ENCODE results near the gene TCF7L1.
"Not testable (repeated sequence)": the region's sequence is repeated elsewhere in the genome, so short reads cannot be mapped to it uniquely, and the experiment has no call there.

The TCF7L1 gene, protein sequence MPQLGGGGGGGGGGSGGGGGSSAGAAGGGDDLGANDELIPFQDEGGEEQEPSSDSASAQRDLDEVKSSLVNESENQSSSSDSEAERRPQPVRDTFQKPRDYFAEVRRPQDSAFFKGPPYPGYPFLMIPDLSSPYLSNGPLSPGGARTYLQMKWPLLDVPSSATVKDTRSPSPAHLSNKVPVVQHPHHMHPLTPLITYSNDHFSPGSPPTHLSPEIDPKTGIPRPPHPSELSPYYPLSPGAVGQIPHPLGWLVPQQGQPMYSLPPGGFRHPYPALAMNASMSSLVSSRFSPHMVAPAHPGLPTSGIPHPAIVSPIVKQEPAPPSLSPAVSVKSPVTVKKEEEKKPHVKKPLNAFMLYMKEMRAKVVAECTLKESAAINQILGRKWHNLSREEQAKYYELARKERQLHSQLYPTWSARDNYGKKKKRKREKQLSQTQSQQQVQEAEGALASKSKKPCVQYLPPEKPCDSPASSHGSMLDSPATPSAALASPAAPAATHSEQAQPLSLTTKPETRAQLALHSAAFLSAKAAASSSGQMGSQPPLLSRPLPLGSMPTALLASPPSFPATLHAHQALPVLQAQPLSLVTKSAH

DNA sequence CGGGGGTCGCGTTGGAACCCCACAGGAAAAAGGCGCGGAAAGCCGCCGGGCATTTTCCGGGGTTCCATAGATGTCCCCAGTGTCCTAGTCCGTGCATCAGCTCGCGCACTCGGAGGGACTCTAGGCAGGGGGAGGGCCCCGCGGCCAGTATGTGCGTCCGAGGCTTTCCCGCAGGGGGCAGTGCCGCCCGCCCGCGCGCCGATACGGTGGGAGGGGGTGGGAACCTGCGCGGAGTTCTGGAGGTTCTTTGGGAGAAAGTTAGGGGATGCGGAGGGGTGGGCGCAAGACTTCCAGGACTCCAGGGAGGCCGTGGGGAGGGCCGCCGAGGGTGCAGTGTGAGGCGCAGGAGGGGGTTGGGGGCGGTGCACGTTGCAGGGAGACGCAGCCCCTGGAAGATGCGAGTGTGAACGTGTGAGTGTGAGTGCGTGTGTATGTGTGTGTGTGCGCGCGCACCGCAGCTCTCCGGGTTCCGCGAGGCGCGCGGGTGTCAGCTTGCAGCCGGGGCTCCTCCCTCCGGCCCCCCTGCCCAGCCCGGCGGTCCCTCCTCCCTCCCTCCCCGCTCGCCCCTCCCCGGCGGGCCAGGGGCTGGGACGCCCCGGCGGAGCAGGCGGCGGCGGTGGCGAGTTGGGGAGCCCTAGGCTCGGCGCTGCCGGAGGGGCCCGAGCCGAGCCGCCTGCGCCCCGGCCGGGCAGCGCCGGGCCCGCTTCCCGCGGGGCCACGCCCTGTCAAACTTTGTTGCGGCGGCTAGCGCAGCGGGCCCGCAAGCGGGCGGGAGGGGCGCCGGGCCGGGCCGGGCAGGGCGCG is at the start of gene TCF7L1:
Gene TCF7L1 (plus strand): TSS at position 559 of the 804 bp plus-strand sequence. CDS start 293 bp downstream, outside the sequence.
- peak; percentile 83 for DNase-seq

DNA sequence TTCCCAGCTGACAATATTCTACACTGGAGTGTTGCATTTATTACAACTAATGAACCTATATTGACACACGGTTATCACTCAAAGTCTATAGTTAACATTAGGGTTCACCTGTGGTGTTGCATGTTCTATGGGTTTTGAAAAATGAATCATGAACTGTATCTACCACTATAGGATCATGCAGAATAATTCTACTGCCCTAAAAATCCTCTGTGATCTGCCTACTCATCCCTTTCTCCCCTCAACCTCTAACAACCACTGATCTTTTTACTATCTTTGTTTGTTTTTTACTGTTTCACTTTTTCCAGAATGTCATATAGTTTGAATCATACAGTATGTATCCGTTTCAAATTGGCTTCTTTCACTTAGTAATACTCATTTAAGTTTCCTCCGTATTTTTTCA is 47.6 kb upstream of the TCF7L1 start:
- DNase-seq, result no peak

DNA sequence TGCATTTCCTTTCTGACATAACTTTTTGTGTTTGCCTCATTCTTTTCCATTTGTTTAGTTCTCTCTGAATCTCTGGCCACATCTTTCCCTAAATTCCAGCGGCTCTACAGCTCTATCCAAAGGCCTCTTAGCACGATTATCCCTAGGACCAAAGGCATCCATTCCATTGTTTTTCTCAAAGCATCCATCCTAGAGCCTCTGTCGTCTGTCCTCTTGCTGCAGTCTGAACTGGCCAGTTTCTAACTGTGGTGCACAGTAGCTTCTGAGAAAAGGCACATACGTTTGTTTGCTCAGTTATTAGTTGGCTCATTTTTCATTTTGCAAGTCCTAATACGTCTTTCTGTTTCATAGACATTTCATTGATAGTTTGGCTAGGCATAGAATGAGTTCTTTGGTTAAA is 45.7 kb upstream of the TCF7L1 start:
- no peak for DNase-seq

GRCh38 chr2:85088921-85089320 is 44.3 kb upstream of the TCF7L1 start:
- DNase-seq, result no peak

DNA sequence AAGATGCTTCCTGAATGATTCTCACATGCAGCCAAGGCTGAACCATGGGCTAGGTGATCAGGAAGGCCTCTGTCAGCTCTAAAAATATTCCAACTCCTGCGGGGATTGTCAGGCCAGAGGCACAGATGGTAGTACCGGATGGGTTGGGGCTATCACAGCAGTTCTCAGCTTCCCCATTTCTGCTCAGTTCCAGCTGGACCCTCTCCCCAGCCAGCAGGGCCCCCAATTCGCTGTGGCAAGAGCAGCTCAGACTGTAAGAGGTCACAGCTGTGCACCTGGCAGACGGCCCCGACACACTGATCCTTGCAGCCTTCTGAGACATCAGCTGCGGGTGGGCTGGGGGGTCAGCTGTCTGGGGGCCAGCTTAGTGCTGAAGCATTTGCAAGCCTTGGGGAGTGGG is 43.6 kb upstream of the TCF7L1 start:
- DNase-seq, result no peak

GRCh38 chr2:85091838-85092237 is 41.4 kb upstream of the TCF7L1 start:
- no peak for DNase-seq

DNA sequence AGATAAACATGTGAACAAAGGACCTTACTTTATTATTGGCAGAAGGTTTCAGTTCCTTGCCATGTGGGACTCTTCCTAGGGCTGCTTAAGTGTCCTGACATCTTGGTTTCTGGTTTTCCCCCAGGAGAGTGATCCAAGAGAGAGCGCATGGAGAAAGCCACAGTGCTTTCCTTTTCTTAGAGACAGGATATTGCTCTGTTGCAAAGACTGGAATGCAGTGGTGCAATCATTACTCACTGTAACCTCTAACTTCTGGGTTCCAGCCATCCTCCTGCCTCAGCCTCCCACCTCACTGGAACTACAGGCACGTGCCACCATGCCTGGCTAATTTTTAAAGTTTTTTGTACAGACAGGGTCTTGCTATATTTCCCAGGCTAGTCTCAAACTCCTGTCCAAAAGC is 38.1 kb upstream of the TCF7L1 start:
- peak; percentile 33 for DNase-seq

- no peak for DNase-seq
Observed at GRCh38 chr2:85096616-85097015, 36.6 kb upstream of the TCF7L1 start.

DNA sequence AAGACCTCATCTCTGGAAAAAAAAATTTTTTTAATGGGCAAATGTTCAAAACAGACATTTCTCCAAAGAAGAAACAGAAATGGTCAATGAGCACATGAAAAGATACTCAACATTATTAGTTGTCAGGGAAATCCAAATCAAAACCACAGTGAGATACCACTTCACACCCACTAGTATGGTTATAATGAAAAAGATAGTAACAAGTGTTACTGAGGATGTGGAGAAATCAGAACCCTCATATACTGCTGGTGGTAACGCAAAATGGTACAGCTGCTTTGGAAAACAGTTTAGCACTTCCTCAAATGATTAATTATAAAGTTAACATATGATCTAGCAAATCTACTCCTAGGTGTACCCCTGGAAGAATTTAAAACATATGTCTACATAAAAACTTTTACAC is 29.0 kb upstream of the TCF7L1 start:
- DNase-seq, result no peak

GRCh38 chr2:85106489-85107180 is 26.6 kb upstream of the TCF7L1 start:
- DNase-seq, result peak; percentile 90

- DNase-seq, result no peak
Observed at GRCh38 chr2:85110991-85111560, 22.1 kb upstream of the TCF7L1 start.

- DNase-seq, result peak; percentile 70
Observed at GRCh38 chr2:85111819-85112281, 21.3 kb upstream of the TCF7L1 start.

DNA sequence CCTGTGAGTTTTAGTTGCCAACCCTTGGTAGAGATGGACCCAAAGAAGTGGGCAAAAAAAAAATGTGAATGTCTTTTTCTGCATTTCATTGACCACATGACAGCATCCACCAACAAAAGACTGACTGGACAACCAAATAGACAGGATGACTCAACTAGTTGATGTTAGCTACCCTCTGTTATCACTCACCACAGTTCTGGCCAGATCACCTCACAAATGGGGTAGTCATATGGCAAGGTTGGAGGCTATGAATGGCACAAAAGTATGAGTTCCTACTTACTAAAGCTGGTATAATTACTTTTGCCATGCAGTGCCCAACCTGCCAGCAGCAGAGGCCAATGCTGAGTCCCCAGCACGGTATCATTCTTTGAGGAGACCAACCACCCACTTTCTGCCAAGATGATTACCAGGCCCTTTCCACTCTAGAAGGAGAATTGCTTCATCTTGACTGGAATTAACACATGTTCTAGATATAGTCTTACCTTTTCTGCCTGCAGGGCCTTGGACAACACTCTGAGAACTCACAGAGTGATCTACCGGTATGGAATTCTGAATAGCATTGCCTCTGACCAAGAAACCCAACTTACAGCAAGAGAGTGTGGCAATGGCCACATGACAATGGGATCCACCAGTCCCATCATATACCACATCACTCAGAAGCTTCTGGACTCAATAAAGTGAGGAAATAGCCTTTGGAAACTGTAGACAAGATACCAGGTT is 20.1 kb upstream of the TCF7L1 start:
- peak; percentile 21 for DNase-seq

- DNase-seq, result no peak
Observed at GRCh38 chr2:85114586-85115330, 18.4 kb upstream of the TCF7L1 start.

DNA sequence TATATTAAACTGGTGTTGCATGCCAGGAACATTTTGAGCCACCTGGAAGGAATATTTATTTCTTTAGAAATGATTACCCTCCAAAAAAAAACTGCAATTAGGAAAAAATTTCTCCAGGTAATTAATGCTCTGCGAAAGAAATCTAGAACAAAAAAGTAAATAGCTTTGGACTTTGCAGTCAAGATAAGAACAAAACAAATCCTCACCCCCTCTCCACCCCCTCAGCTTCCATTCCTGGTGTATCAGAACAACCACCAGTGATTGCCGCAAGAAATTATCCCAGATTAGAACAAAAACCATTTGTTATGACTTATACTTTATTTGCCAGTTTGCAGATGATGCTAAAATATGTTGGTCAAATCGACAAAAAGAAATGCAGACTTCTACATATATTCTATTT is 17.0 kb upstream of the TCF7L1 start:
- no peak for DNase-seq

- DNase-seq, result no peak
Observed at GRCh38 chr2:85119900-85120299, 13.3 kb upstream of the TCF7L1 start.

- no peak for DNase-seq
Observed at GRCh38 chr2:85120363-85120762, 12.8 kb upstream of the TCF7L1 start.

DNA sequence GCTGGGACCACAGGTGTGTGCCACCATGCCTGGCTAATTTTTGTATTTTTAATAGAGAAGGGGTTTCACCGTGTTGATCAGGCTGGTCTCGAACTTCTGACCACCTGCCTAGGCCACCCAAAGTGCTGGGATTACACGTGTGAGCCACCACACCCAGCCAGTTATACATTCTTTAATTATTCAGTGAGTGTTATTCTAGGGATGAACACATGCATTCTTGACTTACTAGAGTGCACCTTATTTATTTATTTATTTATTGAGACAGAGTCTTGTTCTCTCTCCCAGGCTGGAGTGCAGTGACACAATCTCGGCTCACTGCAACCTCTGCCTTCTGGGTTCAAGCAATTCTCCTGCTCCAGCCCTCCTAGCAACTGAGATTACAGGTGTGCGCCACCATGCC is 6.7 kb upstream of the TCF7L1 start:
- not testable (repeated sequence) for DNase-seq

DNA sequence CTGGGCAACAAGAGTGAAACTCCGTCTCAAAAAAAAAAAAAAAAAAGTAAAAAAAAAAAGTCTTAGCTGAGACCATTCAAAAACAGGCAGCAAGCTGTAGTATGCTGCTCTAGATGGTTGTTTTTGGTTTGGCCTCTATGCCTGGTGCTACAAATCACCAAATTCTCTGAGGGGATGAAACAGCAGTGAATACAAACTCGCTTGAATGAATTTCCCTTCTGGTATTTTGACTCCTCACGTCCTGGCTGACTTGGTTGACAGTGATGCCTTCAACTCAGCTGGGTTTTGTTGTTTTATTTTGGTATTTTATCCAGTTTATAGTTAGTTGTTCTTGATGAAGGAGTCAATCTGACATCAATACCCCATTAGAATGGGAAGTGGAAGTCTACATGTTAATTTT is 3.3 kb upstream of the TCF7L1 start:
- DNase-seq, result no peak

- no peak for DNase-seq
Observed at GRCh38 chr2:85130407-85130806, 2.8 kb upstream of the TCF7L1 start.

GRCh38 chr2:85131116-85131515 is 2.1 kb upstream of the TCF7L1 start:
- DNase-seq, result peak; percentile 17
